HCT116 (cell line): ENCODE data around the gene ZNF74. TPM values are rescaled to one million over a fixed set of nuclear protein-coding genes. Genes with fewer than 3 reads are reported as not detected.

Experiments used
- ATAC-seq: fragments of 200-7000 bp; cut with Tn5 transposase; 2 replicates; pipeline ENCODE4 v1.9.1; 2020; ENCODE audit warnings: mild to moderate bottlenecking, moderate library complexity
- BruUV-seq: library from RNA; stranded (reverse); fragments of 400-500 nt; replicated peaks from 2 replicates; lab custom pipeline; 2021; lab: Mats Ljungman, UMichigan
- CTCF ChIA-PET: fragments of 300-600 bp; sonication (Branson Sonifier 250); formaldehyde crosslinking; loops from one replicate; lab custom pipeline; 2021; ENCODE audit warnings: antibody characterized with exemption; lab: Charles Lee
- POLR2A ChIA-PET: fragments of 300-600, 350-600 bp; sonication (Branson Sonifier 250); formaldehyde crosslinking; loops from one replicate; lab custom pipeline; 2021; ENCODE audit warnings: antibody characterized with exemption; lab: Charles Lee
- RAD21 ChIA-PET, 2 experiments: fragments of 300-600 bp; sonication (Branson Sonifier 250); formaldehyde crosslinking; loops; one replicate each; lab custom pipeline; 2023; ENCODE audit warnings: low total read pairs in 2 of 2; ENCODE audit not compliant: uncharacterized antibody in 2 of 2, unreplicated experiment in 2 of 2, low non-redundant PET in 1 of 2; lab: Charles Lee
- DNase-seq: peaks from one replicate; pipeline ENCODE4 v3.0.0-alpha.2; 2010; ENCODE audit warnings: low read depth, low spot score
- H2AFZ ChIP-seq: fragments of 200-600 bp; shearing (Covaris generic), sonication (generic); 2 replicates; pipeline ENCODE4 v1.6.1; 2017; ENCODE audit warnings: low read depth, mixed run types, mixed read lengths, antibody characterized with exemption, low read length; ENCODE audit not compliant: poor library complexity, severe bottlenecking
- H3K27ac ChIP-seq: 2 replicates; pipeline ENCODE4 v1.5.1; 2012; ENCODE audit warnings: low read depth, low read length
- H3K27me3 ChIP-seq: fragments of 200-600 bp; sonication (generic); 2 replicates; pipeline ENCODE4 v1.6.1; 2016; ENCODE audit warnings: mixed run types, low read length, mixed read lengths; ENCODE audit not compliant: insufficient read depth
- H3K36me3 ChIP-seq, 2 experiments: fragments of 200-500 bp in 1 of 2; fragments of 200-600 bp in 1 of 2; sonication (Bioruptor generic) in 1 of 2; sonication (generic) in 1 of 2; 2 replicates each; pipeline versions ENCODE4 v1.5.1 to v1.6.1; 2014 to 2016; ENCODE audit warnings: low read length in 2 of 2, inconsistent platforms in 1 of 2, mixed read lengths in 1 of 2, mixed run types in 1 of 2; ENCODE audit not compliant: insufficient read depth in 2 of 2, control insufficient read depth in 1 of 2
- H3K4me1 ChIP-seq, 2 experiments: fragments of 200-600 bp in 1 of 2; sonication (generic) in 1 of 2; 2 replicates each; pipeline versions ENCODE4 v1.5.1 to v1.6.1; 2012 to 2017; ENCODE audit warnings: low read length in 2 of 2, inconsistent platforms in 1 of 2, mild to moderate bottlenecking in 1 of 2, mixed read lengths in 1 of 2, mixed run types in 1 of 2, moderate library complexity in 1 of 2; ENCODE audit not compliant: insufficient read depth in 2 of 2, control insufficient read depth in 1 of 2
- H3K4me2 ChIP-seq: fragments of 200-600 bp; sonication (generic); 2 replicates; pipeline ENCODE4 v1.6.1; 2017; ENCODE audit warnings: mixed run types, low read length, mixed read lengths
- H3K4me3 ChIP-seq, 2 experiments: fragments of 200-600 bp in 1 of 2; sonication (generic) in 1 of 2; replicated peaks in 1 of 2; 2 replicates each; pipeline ENCODE4 v1.5.1; 2011 to 2016; ENCODE audit warnings: low read length in 2 of 2, control low read depth in 1 of 2, low read depth in 1 of 2, mild to moderate bottlenecking in 1 of 2, mixed read lengths in 1 of 2, mixed run types in 1 of 2
- H3K79me2 ChIP-seq: fragments of 200-600 bp; sonication (generic); 2 replicates; pipeline ENCODE4 v1.6.1; 2017; ENCODE audit warnings: mild to moderate bottlenecking, mixed run types, low read length, moderate library complexity, mixed read lengths; ENCODE audit not compliant: insufficient read depth
- H3K9ac ChIP-seq: fragments of 200-600 bp; sonication (generic); 2 replicates; pipeline ENCODE4 v1.6.1; 2016; ENCODE audit warnings: low read length, mixed read lengths
- H3K9me2 ChIP-seq: fragments of 200-600 bp; sonication (generic), shearing (Covaris generic); 2 replicates; pipeline ENCODE4 v1.6.1; 2017; ENCODE audit warnings: mixed run types, mild to moderate bottlenecking, moderate library complexity; ENCODE audit not compliant: insufficient read depth
- H3K9me3 ChIP-seq, 2 experiments: fragments of 200-500 bp in 1 of 2; fragments of 200-600 bp in 1 of 2; sonication (Bioruptor generic) in 1 of 2; sonication (generic) in 1 of 2; 2 replicates each; pipeline ENCODE4 v1.6.1; 2014 to 2017; ENCODE audit warnings: low read length in 2 of 2, mixed read lengths in 2 of 2, inconsistent platforms in 1 of 2, low read depth in 1 of 2, mild to moderate bottlenecking in 1 of 2, mixed run types in 1 of 2, moderate library complexity in 1 of 2; ENCODE audit not compliant: control insufficient read depth in 1 of 2, insufficient read depth in 1 of 2
- H4K20me1 ChIP-seq: fragments of 200-600 bp; sonication (generic), shearing (Covaris generic); 2 replicates; pipeline ENCODE4 v1.6.1; 2017; ENCODE audit warnings: mixed run types, mild to moderate bottlenecking, moderate library complexity; ENCODE audit not compliant: insufficient read depth
- CBX3 ChIP-seq: IDR thresholded peaks from 2 replicates; pipeline ENCODE4 v1.6.1; 2012; ENCODE audit warnings: low read depth
- CEBPB ChIP-seq: IDR thresholded peaks from 2 replicates; pipeline ENCODE4 v1.6.1; 2012; ENCODE audit warnings: low read depth
- FOSL1 ChIP-seq: IDR thresholded peaks from 2 replicates; pipeline ENCODE4 v1.6.1; 2012; ENCODE audit warnings: low read depth
- POLR2A ChIP-seq: IDR thresholded peaks from 2 replicates; pipeline ENCODE4 v1.7.0; 2011; ENCODE audit warnings: borderline replicate concordance; ENCODE audit not compliant: insufficient read depth, insufficient read length; ENCODE audit errors: extremely low read depth
- POLR2AphosphoS5 ChIP-seq: IDR thresholded peaks from 2 replicates; pipeline ENCODE4 v1.6.1; 2011; ENCODE audit warnings: mild to moderate bottlenecking, low read depth, low read length, moderate library complexity
- RAD21 ChIP-seq: IDR thresholded peaks from 2 replicates; pipeline ENCODE4 v1.6.1; 2012; ENCODE audit warnings: low read depth, mild to moderate bottlenecking
- SIN3A ChIP-seq: IDR thresholded peaks from 2 replicates; pipeline ENCODE4 v1.6.1; 2012; ENCODE audit warnings: low read depth
- YY1 ChIP-seq: IDR thresholded peaks from 2 replicates; pipeline ENCODE4 v1.6.1; 2011; ENCODE audit warnings: low read length, low read depth, moderate library complexity, mild to moderate bottlenecking; ENCODE audit not compliant: insufficient replicate concordance; ENCODE audit errors: extremely low read depth
- ZFX ChIP-seq: fragments of 450-650 bp; IDR thresholded peaks from 2 replicates; pipeline ENCODE4 v1.6.1; 2017
- intact Hi-C: fragments of 100-400 bp; cut with micrococcal nuclease; formaldehyde crosslinking; loops from 2 replicates; pipeline ENCODE4 v1.10.0; 2022
- total RNA-seq: library from RNA; stranded (reverse); gene quantifications from one replicate; pipeline ENCODE4 v1.2.1, GENCODE V29; 2021; ENCODE audit not compliant: unreplicated experiment
- TF ChIP-seq, protein P1 (sequence below): IDR thresholded peaks from 2 replicates; pipeline ENCODE4 v1.6.1; 2012; ENCODE audit warnings: low read depth
- TF ChIP-seq, protein P2 (sequence below): IDR thresholded peaks from 2 replicates; pipeline ENCODE4 v1.6.1; 2011; ENCODE audit warnings: mild to moderate bottlenecking, low read length, moderate library complexity; ENCODE audit not compliant: insufficient replicate concordance; ENCODE audit errors: extremely low read depth

The ZNF74 gene
- total RNA-seq, 1 experiment from 2014 or later = 15.4 TPM

- Histone ChIP-seq H3K79me2 (no peaks in the 10 kb centered on the region), H3K9me2 (no peaks in the 10 kb centered on the region), H3K4me2 (no peak overlapping the region), H3K27ac (no peak overlapping the region), H3K36me3 (peaks cover 0 to 3% of the 10 kb centered on the region in 2 experiments; a peak in 2 of 4 replicates), H3K4me3 (no peak overlapping the region), H3K9me3 (no peaks in the 10 kb centered on the region), H3K27me3 (no peaks in the 10 kb centered on the region), H3K4me1 (peaks cover 0 to 4% of the 10 kb centered on the region in 2 experiments; a peak in 1 of 4 replicates), H2AFZ (no peak overlapping the region), H4K20me1 (no peaks in the 10 kb centered on the region), H3K9ac (no peak overlapping the region)
- ATAC-seq (no peak), DNase-seq (no peak)
- RAD21 ChIA-PET = no interaction called here
- CTCF ChIA-PET = interaction anchor here (0.7 kb wide), 1 partner anchor 11 kb away, joined by 3 read pairs; no protein-coding TSS in a partner anchor
- POLR2A ChIA-PET = no interaction called here
- no peak for TF ChIP-seq ZFX
- no peak for TF ChIP-seq YY1
- TF ChIP-seq, protein P1, sequence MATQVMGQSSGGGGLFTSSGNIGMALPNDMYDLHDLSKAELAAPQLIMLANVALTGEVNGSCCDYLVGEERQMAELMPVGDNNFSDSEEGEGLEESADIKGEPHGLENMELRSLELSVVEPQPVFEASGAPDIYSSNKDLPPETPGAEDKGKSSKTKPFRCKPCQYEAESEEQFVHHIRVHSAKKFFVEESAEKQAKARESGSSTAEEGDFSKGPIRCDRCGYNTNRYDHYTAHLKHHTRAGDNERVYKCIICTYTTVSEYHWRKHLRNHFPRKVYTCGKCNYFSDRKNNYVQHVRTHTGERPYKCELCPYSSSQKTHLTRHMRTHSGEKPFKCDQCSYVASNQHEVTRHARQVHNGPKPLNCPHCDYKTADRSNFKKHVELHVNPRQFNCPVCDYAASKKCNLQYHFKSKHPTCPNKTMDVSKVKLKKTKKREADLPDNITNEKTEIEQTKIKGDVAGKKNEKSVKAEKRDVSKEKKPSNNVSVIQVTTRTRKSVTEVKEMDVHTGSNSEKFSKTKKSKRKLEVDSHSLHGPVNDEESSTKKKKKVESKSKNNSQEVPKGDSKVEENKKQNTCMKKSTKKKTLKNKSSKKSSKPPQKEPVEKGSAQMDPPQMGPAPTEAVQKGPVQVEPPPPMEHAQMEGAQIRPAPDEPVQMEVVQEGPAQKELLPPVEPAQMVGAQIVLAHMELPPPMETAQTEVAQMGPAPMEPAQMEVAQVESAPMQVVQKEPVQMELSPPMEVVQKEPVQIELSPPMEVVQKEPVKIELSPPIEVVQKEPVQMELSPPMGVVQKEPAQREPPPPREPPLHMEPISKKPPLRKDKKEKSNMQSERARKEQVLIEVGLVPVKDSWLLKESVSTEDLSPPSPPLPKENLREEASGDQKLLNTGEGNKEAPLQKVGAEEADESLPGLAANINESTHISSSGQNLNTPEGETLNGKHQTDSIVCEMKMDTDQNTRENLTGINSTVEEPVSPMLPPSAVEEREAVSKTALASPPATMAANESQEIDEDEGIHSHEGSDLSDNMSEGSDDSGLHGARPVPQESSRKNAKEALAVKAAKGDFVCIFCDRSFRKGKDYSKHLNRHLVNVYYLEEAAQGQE = no peak
- TF ChIP-seq POLR2A = no peak
- no peak for TF ChIP-seq FOSL1
- no peak for TF ChIP-seq RAD21
- no peak for TF ChIP-seq SIN3A
- TF ChIP-seq CBX3 = no peak
- TF ChIP-seq, protein P2, sequence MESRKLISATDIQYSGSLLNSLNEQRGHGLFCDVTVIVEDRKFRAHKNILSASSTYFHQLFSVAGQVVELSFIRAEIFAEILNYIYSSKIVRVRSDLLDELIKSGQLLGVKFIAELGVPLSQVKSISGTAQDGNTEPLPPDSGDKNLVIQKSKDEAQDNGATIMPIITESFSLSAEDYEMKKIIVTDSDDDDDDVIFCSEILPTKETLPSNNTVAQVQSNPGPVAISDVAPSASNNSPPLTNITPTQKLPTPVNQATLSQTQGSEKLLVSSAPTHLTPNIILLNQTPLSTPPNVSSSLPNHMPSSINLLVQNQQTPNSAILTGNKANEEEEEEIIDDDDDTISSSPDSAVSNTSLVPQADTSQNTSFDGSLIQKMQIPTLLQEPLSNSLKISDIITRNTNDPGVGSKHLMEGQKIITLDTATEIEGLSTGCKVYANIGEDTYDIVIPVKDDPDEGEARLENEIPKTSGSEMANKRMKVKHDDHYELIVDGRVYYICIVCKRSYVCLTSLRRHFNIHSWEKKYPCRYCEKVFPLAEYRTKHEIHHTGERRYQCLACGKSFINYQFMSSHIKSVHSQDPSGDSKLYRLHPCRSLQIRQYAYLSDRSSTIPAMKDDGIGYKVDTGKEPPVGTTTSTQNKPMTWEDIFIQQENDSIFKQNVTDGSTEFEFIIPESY = no peak
- TF ChIP-seq POLR2AphosphoS5 = no peak
- TF ChIP-seq CEBPB = no peak
- intact Hi-C loops = no loop called here
- no TSS peak for BruUV-seq
Measured at GRCh38 chr22:20405931-20406685, 12.2 kb downstream of the ZNF74 start.
